GM19043 (cell line): ENCODE data around the gene PFKFB1.

Experiments
- ATAC-seq: cut with Tn5 transposase; IDR thresholded peaks from one replicate; pipeline ENCODE4 v1.9.1; 2021; ENCODE audit warnings: low read depth; ENCODE audit not compliant: unreplicated experiment

The PFKFB1 gene

DNA sequence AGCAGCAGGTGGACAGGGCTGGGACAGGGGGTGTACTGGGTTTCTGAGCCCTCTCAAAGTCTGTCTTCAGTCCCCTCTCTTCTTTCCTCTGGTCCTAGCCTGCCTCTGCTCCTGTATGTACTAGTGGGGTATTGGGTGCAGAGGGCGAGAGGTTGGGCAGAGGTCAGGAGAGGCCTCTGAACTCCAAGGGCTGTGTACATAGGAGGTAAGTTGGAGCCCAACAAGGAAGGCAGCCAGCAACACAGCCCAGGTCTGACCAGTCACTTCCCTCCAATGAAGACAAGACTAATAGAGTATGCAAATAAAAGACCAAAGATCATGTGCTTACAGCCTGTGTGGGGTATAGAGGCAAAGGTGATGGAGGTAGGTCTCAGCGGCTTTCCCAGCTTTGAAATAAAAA lies at the start of gene PFKFB1:
Gene PFKFB1 (minus strand): TSS at position 90 of the 400 bp plus-strand sequence. CDS start 181 bp downstream, outside the sequence.
- ATAC-seq = no peak

- no peak for ATAC-seq
Observed at GRCh38 chrX:55041514-55041913, 47.5 kb upstream of the PFKFB1 start.

DNA sequence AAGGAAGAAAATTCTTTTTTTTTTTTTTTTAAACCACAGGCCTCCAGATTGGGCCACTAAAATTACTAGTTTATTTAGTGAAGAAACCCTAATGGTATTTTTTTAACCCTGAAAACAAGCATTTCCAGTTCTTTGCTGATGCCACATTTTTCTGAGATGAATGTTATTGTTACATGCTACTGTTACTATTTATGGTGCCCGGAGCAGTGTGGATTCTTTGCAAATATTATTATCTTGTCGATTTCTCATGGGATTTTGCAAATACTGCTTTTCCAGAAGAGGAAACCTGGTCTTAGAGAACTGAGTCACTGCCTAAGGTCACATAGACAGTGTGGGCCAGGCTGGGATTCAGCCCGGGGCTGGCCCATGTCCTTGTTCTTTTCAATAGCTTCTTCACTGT lies 45.5 kb upstream of the PFKFB1 start:
- no peak for ATAC-seq

DNA sequence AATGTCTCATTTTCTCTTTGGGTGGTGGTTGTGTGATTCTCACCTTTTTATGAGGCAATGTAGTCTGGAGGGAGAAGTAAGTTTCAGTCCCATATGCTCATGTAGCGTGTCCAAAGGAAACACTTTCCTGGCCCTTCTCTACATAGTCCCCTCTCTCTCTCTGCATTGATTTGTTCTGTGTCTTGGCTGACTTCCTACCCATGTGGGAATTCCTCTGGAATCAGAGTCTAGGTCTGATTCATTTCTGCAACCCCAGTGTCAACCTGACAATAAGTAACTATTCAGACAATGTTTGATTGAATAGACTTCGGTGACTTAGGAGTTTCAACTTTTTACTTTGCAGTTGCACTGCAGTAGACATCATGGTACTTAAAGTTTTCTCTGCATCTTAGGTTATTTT lies 39.4 kb upstream of the PFKFB1 start:
- ATAC-seq = no peak

GRCh38 chrX:55030271-55031205 lies 36.5 kb upstream of the PFKFB1 start, which contains the start of gene ALAS2:
Gene ALAS2 (minus strand): TSS chrX:55030977. CDS start chrX:55026000, 4,977 bp downstream.
- ATAC-seq = no peak

DNA sequence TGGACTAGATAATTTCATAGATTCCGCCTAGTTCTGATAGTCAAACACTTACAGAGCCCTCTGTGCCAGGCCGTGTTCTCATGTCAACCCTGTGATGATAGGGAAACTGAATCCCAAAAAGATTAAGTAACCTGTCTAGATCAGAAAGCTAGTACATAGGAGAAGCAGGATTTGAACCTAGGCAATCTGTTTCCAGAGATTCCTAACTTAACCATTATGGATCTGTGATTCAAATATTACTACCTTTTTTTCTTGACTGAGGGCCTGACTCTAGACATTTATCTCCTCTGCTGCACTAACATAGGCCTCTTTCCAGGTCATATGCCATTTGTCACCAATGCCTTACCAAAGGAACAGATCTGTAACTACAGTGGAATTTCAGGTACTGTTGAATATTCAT lies 35.3 kb upstream of the PFKFB1 start:
- ATAC-seq = no peak

- ATAC-seq = no peak
Observed at GRCh38 chrX:55028611-55029010, 34.6 kb upstream of the PFKFB1 start.

DNA sequence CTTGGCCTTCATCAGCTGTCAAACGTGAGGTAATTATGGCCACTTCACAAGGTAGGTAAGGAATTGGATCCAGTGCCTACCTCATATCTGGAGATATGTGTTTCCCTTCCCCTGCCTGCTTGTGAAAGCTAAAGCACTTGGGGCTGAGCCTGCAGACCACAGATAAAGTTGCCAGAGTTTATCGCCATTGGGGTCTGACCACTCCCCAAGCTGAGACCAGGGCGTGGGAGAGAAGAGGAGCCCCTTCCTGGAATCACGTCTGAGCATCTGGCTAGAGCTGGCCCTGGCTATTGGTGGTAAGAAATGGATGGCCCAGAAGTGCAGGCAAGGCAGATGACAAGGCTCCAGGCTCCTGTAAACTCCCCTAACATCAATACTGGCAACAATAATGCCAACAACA lies 34.1 kb upstream of the PFKFB1 start:
- ATAC-seq = no peak

- no peak for ATAC-seq
Observed at GRCh38 chrX:55026840-55027239, 32.9 kb upstream of the PFKFB1 start.

- ATAC-seq = no peak
Observed at GRCh38 chrX:55026143-55026542, 32.2 kb upstream of the PFKFB1 start.

DNA sequence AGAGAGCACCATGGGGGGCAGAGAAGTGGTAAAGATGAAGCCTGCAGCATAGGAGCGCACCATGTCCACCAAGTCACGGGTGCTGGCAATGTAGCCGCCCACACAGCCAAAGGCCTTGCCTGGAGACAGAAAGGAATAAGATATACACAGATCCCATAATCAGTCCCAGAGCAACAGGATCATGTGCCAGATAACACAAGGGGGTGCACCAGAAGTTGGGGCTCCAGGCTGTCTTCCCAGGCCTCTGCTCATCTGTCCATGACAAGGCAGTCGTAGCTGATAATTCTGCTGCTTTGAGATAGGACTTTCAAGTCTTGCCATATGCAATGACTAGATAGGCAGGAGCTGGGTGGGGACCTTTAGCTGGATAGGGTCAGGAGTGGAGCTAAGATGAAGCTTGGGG lies 20.9 kb upstream of the PFKFB1 start:
- ATAC-seq = no peak

GRCh38 chrX:55011294-55011693 lies 17.3 kb upstream of the PFKFB1 start:
- no peak for ATAC-seq

- ATAC-seq = no peak
Observed at GRCh38 chrX:55008571-55009358, 14.8 kb upstream of the PFKFB1 start.

DNA sequence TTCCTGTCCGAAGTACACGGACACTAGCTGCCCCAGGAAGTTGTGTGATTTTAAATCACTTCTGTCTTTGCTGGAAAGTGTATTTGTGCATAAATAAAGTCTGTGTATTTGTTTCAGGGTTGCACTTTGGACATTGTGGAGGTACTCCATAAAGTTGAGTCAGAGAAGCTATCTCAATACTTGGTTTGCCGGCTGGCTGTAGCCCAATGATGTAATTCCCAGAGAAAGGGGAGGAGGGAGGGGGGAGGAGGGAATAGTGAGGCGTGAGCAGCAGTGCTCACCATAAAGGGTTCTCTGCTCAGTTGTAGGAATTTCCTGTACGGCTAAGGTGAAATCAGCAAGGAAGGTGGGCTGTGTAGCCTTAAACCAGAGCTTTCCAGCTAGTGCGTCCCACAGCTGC lies 13.7 kb upstream of the PFKFB1 start:
- no peak for ATAC-seq

- no peak for ATAC-seq
Observed at GRCh38 chrX:55006827-55007621, 13.0 kb upstream of the PFKFB1 start.

DNA sequence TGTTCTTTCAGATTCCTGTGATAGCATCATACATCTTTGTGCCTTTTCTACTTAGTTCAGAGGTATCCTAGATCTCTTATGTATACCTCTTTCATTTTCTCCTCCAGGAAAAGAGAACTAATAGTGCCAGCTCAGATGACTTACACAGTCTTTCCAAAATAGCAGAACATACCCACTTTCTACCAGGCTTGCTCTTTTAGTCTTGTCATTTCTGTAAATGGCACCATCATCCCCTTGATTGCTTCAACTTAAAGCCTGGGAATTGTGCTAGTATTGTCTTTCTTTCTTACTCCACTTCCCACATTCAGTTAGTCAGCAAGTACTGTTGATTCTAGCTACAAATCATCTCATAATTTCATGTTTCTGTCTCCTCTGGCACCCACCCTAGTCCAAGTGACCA lies 11.3 kb upstream of the PFKFB1 start:
- no peak for ATAC-seq

GRCh38 chrX:55004231-55004630 lies 10.2 kb upstream of the PFKFB1 start:
- ATAC-seq = no peak

GRCh38 chrX:54999717-55000598 lies 6.0 kb upstream of the PFKFB1 start, which contains the start of gene APEX2:
Gene APEX2 (plus strand): TSS chrX:55000363. CDS start chrX:55000423, 60 bp downstream.
- peak; percentile 96 for ATAC-seq

- ATAC-seq = no peak
Observed at GRCh38 chrX:54995621-54996020, 1.6 kb upstream of the PFKFB1 start.
